Stimulated activated CD8-positive, alpha-beta memory T cell treated with anti-CD3 and anti-CD28 coated beads, Interleukin-15, amount 100 ng/mL, for 24 hours (primary cell): ENCODE data around the gene OTP.

ENCODE experiments used
- DNase-seq: peaks from one replicate; pipeline ENCODE4 v3.0.0-alpha.2; 2020; ENCODE audit warnings: low read depth

The OTP gene

GRCh38 chr5:77640589-77641396 lies 2.3 kb upstream of the OTP start:
- DNase-seq: no peak

GRCh38 chr5:77638763-77639671 lies 504 bp upstream of the OTP start:
- DNase-seq: no peak

GRCh38 chr5:77637170-77637997 lies 1.1 kb downstream of the OTP start:
- DNase-seq: no peak

- DNase-seq: no peak
Measured at GRCh38 chr5:77636641-77637169, 1.8 kb downstream of the OTP start.

- DNase-seq: no peak
Measured at GRCh38 chr5:77635917-77636640, 2.4 kb downstream of the OTP start.

GRCh38 chr5:77635067-77635916 lies 3.2 kb downstream of the OTP start:
- no peak for DNase-seq

GRCh38 chr5:77633709-77634108 lies 4.8 kb downstream of the OTP start:
- no peak for DNase-seq

GRCh38 chr5:77633207-77633675 lies 5.3 kb downstream of the OTP start:
- no peak for DNase-seq

GRCh38 chr5:77632526-77633206 lies 5.8 kb downstream of the OTP start:
- no peak for DNase-seq

- no peak for DNase-seq
Measured at GRCh38 chr5:77630114-77630680, 8.3 kb downstream of the OTP start.

GRCh38 chr5:77629509-77630113 lies 8.9 kb downstream of the OTP start:
- no peak for DNase-seq

GRCh38 chr5:77628840-77629508 lies 9.5 kb downstream of the OTP start:
- no peak for DNase-seq

GRCh38 chr5:77627869-77628674 lies 10.4 kb downstream of the OTP start:
- DNase-seq: no peak

- no peak for DNase-seq
Measured at GRCh38 chr5:77623203-77623740, 15.2 kb downstream of the OTP start.

GRCh38 chr5:77621440-77621839 lies 17.1 kb downstream of the OTP start:
- no peak for DNase-seq

- DNase-seq: no peak
Measured at GRCh38 chr5:77620405-77620804, 18.1 kb downstream of the OTP start.

GRCh38 chr5:77616920-77617319 lies 21.6 kb downstream of the OTP start:
- DNase-seq: no peak
